Subcutaneous adipose tissue (tissue), 4 donors: ENCODE results near the gene TMEM131. TPM values are rescaled to one million over a fixed set of nuclear protein-coding genes. Genes with fewer than 3 reads are reported as not detected.

ENCODE experiments used
- small RNA-seq: library from RNA; depleted of rRNA; stranded (forward); fragments of <200 nt; gene quantifications from one replicate; pipeline ENCODE3, GENCODE V24; 2016
- total RNA-seq, 4 donors: library from RNA; depleted of rRNA; stranded (reverse); fragments of >200 nt; gene quantifications; one replicate each; pipeline ENCODE4 v1.1.0, GENCODE V29; 2016
- TF ChIP-seq, protein P1 (sequence below): fragments of 450-650 bp; IDR thresholded peaks from one replicate; pipeline ENCODE4 v1.5.1; 2016; ENCODE audit warnings: low read depth, mild to moderate bottlenecking, control low read depth, antibody characterized with exemption, moderate library complexity

The TMEM131 gene
- total RNA-seq, 4 donors from 2014 or later = 35.5 to 44.3 (median 39.7) TPM

DNA sequence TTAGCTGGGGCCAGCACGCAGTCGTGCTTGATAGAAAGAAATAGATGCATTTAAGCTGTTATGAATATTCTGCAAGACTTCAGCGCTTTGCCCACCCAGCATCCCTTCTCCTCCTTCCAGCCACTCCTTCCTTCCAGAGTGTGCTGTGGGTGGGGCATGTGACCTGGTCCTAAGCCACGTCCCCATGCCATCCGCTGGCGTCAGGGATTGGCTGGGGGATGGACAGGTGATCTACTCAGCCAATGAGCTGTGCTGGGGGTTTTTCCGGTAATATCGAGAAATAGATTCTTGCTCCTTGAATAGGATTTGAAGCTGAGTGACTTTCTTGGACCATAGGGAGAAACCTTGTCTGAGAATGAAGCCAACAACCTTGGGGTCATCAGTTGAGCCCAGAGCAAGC, 287.1 kb downstream of the TMEM131 start:
- TF ChIP-seq, protein P1, sequence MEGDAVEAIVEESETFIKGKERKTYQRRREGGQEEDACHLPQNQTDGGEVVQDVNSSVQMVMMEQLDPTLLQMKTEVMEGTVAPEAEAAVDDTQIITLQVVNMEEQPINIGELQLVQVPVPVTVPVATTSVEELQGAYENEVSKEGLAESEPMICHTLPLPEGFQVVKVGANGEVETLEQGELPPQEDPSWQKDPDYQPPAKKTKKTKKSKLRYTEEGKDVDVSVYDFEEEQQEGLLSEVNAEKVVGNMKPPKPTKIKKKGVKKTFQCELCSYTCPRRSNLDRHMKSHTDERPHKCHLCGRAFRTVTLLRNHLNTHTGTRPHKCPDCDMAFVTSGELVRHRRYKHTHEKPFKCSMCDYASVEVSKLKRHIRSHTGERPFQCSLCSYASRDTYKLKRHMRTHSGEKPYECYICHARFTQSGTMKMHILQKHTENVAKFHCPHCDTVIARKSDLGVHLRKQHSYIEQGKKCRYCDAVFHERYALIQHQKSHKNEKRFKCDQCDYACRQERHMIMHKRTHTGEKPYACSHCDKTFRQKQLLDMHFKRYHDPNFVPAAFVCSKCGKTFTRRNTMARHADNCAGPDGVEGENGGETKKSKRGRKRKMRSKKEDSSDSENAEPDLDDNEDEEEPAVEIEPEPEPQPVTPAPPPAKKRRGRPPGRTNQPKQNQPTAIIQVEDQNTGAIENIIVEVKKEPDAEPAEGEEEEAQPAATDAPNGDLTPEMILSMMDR = no peak

DNA sequence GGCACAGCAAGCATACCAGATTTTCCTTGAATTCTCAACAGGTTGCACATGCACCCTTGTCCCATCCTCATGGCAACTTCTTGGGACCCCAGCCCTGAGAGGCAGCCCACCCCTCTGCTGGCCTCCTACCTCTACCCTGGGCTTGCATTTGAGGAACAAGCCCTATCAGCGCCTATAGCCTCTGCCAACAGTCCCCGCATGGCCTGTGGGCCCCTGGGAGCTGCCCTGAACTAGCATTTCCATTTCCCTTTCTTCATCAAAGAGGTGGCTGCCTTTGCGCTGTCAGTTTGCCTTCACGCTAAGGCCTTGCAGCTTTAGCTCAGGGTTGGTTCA, 287.7 kb downstream of the TMEM131 start:
- TF ChIP-seq, protein P1 = no peak

- TF ChIP-seq, protein P1 = no peak
Observed at GRCh38 chr2:97707362-97708047, 288.2 kb downstream of the TMEM131 start.

DNA sequence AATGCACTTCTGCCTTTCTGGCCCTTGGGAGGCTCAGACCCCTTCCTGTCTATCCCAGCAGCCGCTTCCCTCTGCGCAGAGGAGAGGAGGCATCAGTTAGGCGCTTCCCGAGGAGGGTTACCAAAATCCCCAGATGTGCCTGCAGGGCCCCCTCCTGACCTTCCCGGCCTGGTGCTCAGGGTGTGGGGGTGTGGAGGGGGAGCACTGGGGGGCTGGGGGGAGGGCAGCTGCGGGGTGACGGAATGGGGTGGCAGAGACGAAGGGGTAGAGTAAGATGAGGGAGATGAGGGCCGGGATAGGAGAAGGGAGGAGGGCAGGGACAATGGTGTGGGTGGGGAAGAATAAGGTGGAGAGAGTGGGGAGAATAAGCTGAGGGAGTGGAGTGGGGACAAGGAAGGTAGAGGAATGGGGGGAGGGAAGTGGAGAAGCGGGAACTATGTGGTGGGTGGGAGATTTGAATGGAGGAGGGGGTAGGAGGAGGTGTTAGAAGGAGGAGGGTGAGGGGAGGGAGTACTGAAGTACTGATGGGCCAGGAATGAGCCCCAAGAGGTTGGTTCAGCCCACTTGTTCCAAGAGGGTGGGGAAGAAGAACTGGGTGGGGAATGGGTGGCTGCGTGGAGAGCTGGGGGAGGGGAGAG, 288.9 kb downstream of the TMEM131 start:
- TF ChIP-seq, protein P1 = no peak

Small RNA genes lying within 50 kb of the gene (small RNA-seq; reads per million reads assigned to genes)
- gene HMGN1P36 (not detected), gene RNU7-96P (not detected)

Other genes starting within 250 kb of the TMEM131 start
- gene VWA3B, start 91.2 kb upstream of the TMEM131 start, total RNA-seq = not detected